Measurements from ENCODE around the gene HLA-DQA1.
"Not testable (repeated sequence)": the region's sequence is repeated elsewhere in the genome, so short reads cannot be mapped to it uniquely, and the experiment has no call there.

HLA-DQA1 gene

GRCh38 chr6:32664354-32664753 lies 27.1 kb downstream of the HLA-DQA1 start:
- H3K9ac ChIP-seq (ENCODE audit: low read length): no peak overlapping the region
- no peaks in the 10 kb centered on the region for H3K9me3 ChIP-seq (ENCODE audit: low read length)
- H3K27ac ChIP-seq (ENCODE audit: low read depth, low read length): no peak overlapping the region
- H3K4me1 ChIP-seq (ENCODE audit: insufficient read depth, low read length): no peaks in the 10 kb centered on the region
- H3K36me3 ChIP-seq (ENCODE audit: insufficient read depth, low read length): no peaks in the 10 kb centered on the region
- no peaks in the 10 kb centered on the region for H3K27me3 ChIP-seq (ENCODE audit: control insufficient read depth in 1 of 2, insufficient read depth in 2 of 2, low read length in 2 of 2)
- H3K4me3 ChIP-seq (ENCODE audit: low read depth in 1 of 2, low read length in 2 of 2): no peak overlapping the region

GRCh38 chr6:32664827-32665362 lies 27.7 kb downstream of the HLA-DQA1 start:
- no peak overlapping the region for H3K27ac ChIP-seq (ENCODE audit: low read depth, low read length)
- no peaks in the 10 kb centered on the region for H3K9me3 ChIP-seq (ENCODE audit: low read length)
- H3K4me1 ChIP-seq (ENCODE audit: insufficient read depth, low read length): no peaks in the 10 kb centered on the region
- no peak overlapping the region for H3K9ac ChIP-seq (ENCODE audit: low read length)
- no peak overlapping the region for H3K4me3 ChIP-seq (ENCODE audit: low read depth in 1 of 2, low read length in 2 of 2)
- H3K36me3 ChIP-seq (ENCODE audit: insufficient read depth, low read length): no peaks in the 10 kb centered on the region
- H3K27me3 ChIP-seq (ENCODE audit: control insufficient read depth in 1 of 2, insufficient read depth in 2 of 2, low read length in 2 of 2): no peaks in the 10 kb centered on the region

GRCh38 chr6:32665661-32666060 lies 28.5 kb downstream of the HLA-DQA1 start:
- H3K27ac ChIP-seq (ENCODE audit: low read depth, low read length): no peak overlapping the region
- H3K9ac ChIP-seq (ENCODE audit: low read length): no peak overlapping the region
- H3K36me3 ChIP-seq (ENCODE audit: insufficient read depth, low read length): no peaks in the 10 kb centered on the region
- H3K9me3 ChIP-seq (ENCODE audit: low read length): no peaks in the 10 kb centered on the region
- no peaks in the 10 kb centered on the region for H3K27me3 ChIP-seq (ENCODE audit: control insufficient read depth in 1 of 2, insufficient read depth in 2 of 2, low read length in 2 of 2)
- no peaks in the 10 kb centered on the region for H3K4me1 ChIP-seq (ENCODE audit: insufficient read depth, low read length)
- no peak overlapping the region for H3K4me3 ChIP-seq (ENCODE audit: low read depth in 1 of 2, low read length in 2 of 2)

- Histone ChIP-seq H3K4me1 (ENCODE audit: insufficient read depth, low read length) (no peaks in the 10 kb centered on the region), H3K27ac (ENCODE audit: low read depth, low read length) (no peak within 1 kb of the TSS), H3K4me3 (ENCODE audit: low read depth in 1 of 2, low read length in 2 of 2) (no peak within 1 kb of the TSS), H3K27me3 (ENCODE audit: control insufficient read depth in 1 of 2, insufficient read depth in 2 of 2, low read length in 2 of 2) (no peaks in the 10 kb centered on the region), H3K9me3 (ENCODE audit: low read length) (no peaks in the 10 kb centered on the region), H3K9ac (ENCODE audit: low read length) (no peak within 1 kb of the TSS), H3K36me3 (ENCODE audit: insufficient read depth, low read length) (no peaks in the 10 kb centered on the region)
These were observed 29.5 kb downstream of the HLA-DQA1 start, which contains the start of gene HLA-DQB1 for GRCh38 chr6:32666420-32667300. TSS of gene HLA-DQB1 (minus strand) at chr6:32666657. CDS start at chr6:32666607, 50 bp downstream.

- no peaks in the 10 kb centered on the region for H3K27me3 ChIP-seq (ENCODE audit: control insufficient read depth in 1 of 2, insufficient read depth in 2 of 2, low read length in 2 of 2)
- no peaks in the 10 kb centered on the region for H3K4me1 ChIP-seq (ENCODE audit: insufficient read depth, low read length)
- no peak overlapping the region for H3K9ac ChIP-seq (ENCODE audit: low read length)
- H3K36me3 ChIP-seq (ENCODE audit: insufficient read depth, low read length): no peaks in the 10 kb centered on the region
- H3K27ac ChIP-seq (ENCODE audit: low read depth, low read length): no peak overlapping the region
- H3K4me3 ChIP-seq (ENCODE audit: low read depth in 1 of 2, low read length in 2 of 2): no peak overlapping the region
- H3K9me3 ChIP-seq (ENCODE audit: low read length): no peaks in the 10 kb centered on the region
These were observed 31.1 kb downstream of the HLA-DQA1 start for GRCh38 chr6:32668226-32668747.

GRCh38 chr6:32669240-32669639 lies 32.0 kb downstream of the HLA-DQA1 start:
- Histone ChIP-seq H3K9ac (ENCODE audit: low read length) (no peak overlapping the region), H3K4me3 (ENCODE audit: low read depth in 1 of 2, low read length in 2 of 2) (no peak overlapping the region), H3K36me3 (ENCODE audit: insufficient read depth, low read length) (no peaks in the 10 kb centered on the region), H3K4me1 (ENCODE audit: insufficient read depth, low read length) (no peaks in the 10 kb centered on the region), H3K9me3 (ENCODE audit: low read length) (no peaks in the 10 kb centered on the region), H3K27me3 (ENCODE audit: control insufficient read depth in 1 of 2, insufficient read depth in 2 of 2, low read length in 2 of 2) (no peaks in the 10 kb centered on the region), H3K27ac (ENCODE audit: low read depth, low read length) (no peak overlapping the region)

GRCh38 chr6:32669893-32670292 lies 32.7 kb downstream of the HLA-DQA1 start:
- H3K4me1 ChIP-seq (ENCODE audit: insufficient read depth, low read length): no peaks in the 10 kb centered on the region
- no peak overlapping the region for H3K4me3 ChIP-seq (ENCODE audit: low read depth in 1 of 2, low read length in 2 of 2)
- no peaks in the 10 kb centered on the region for H3K36me3 ChIP-seq (ENCODE audit: insufficient read depth, low read length)
- H3K27me3 ChIP-seq (ENCODE audit: control insufficient read depth in 1 of 2, insufficient read depth in 2 of 2, low read length in 2 of 2): no peaks in the 10 kb centered on the region
- no peak overlapping the region for H3K9ac ChIP-seq (ENCODE audit: low read length)
- H3K27ac ChIP-seq (ENCODE audit: low read depth, low read length): no peak overlapping the region
- H3K9me3 ChIP-seq (ENCODE audit: low read length): no peaks in the 10 kb centered on the region

- not testable (repeated sequence) for H3K27me3 ChIP-seq (ENCODE audit: control insufficient read depth in 1 of 2, insufficient read depth in 2 of 2, low read length in 2 of 2); H3K9ac ChIP-seq (ENCODE audit: low read length); H3K27ac ChIP-seq (ENCODE audit: low read depth, low read length); H3K36me3 ChIP-seq (ENCODE audit: insufficient read depth, low read length); H3K9me3 ChIP-seq (ENCODE audit: low read length); H3K4me3 ChIP-seq (ENCODE audit: low read depth in 1 of 2, low read length in 2 of 2); H3K4me1 ChIP-seq (ENCODE audit: insufficient read depth, low read length)
These were observed 34.7 kb downstream of the HLA-DQA1 start for GRCh38 chr6:32671908-32672307.

GRCh38 chr6:32674123-32674522 lies 36.9 kb downstream of the HLA-DQA1 start:
- H3K27me3 ChIP-seq (ENCODE audit: control insufficient read depth in 1 of 2, insufficient read depth in 2 of 2, low read length in 2 of 2); H3K27ac ChIP-seq (ENCODE audit: low read depth, low read length); H3K36me3 ChIP-seq (ENCODE audit: insufficient read depth, low read length); H3K9ac ChIP-seq (ENCODE audit: low read length); H3K4me3 ChIP-seq (ENCODE audit: low read depth in 1 of 2, low read length in 2 of 2); H3K9me3 ChIP-seq (ENCODE audit: low read length); H3K4me1 ChIP-seq (ENCODE audit: insufficient read depth, low read length): not testable (repeated sequence)

- Histone ChIP-seq H3K9ac (ENCODE audit: low read length) (no peak overlapping the region), H3K36me3 (ENCODE audit: insufficient read depth, low read length) (no peaks in the 10 kb centered on the region), H3K4me1 (ENCODE audit: insufficient read depth, low read length) (no peaks in the 10 kb centered on the region)
These were observed 42.3 kb downstream of the HLA-DQA1 start for GRCh38 chr6:32679492-32679891.

GRCh38 chr6:32680055-32680454 lies 42.8 kb downstream of the HLA-DQA1 start:
- Histone ChIP-seq H3K4me3 (ENCODE audit: low read depth in 1 of 2, low read length in 2 of 2) (no peak overlapping the region), H3K9ac (ENCODE audit: low read length) (no peak overlapping the region), H3K36me3 (ENCODE audit: insufficient read depth, low read length) (no peaks in the 10 kb centered on the region), H3K27ac (ENCODE audit: low read depth, low read length) (no peak overlapping the region), H3K9me3 (ENCODE audit: low read length) (no peaks in the 10 kb centered on the region), H3K4me1 (ENCODE audit: insufficient read depth, low read length) (no peaks in the 10 kb centered on the region), H3K27me3 (ENCODE audit: control insufficient read depth in 1 of 2, insufficient read depth in 2 of 2, low read length in 2 of 2) (no peaks in the 10 kb centered on the region)

More at GRCh38 chr6:32679492-32679891, 42.3 kb downstream of the HLA-DQA1 start:
- Histone ChIP-seq H3K27me3 (ENCODE audit: control insufficient read depth in 1 of 2, insufficient read depth in 2 of 2, low read length in 2 of 2) (no peaks in the 10 kb centered on the region), H3K4me3 (ENCODE audit: low read depth in 1 of 2, low read length in 2 of 2) (no peak overlapping the region), H3K27ac (ENCODE audit: low read depth, low read length) (no peak overlapping the region), H3K9me3 (ENCODE audit: low read length) (no peaks in the 10 kb centered on the region)

Measured in muscle layer of colon (tissue), 2 donors.